ENCODE measurements around the gene CCDC33.

DNA sequence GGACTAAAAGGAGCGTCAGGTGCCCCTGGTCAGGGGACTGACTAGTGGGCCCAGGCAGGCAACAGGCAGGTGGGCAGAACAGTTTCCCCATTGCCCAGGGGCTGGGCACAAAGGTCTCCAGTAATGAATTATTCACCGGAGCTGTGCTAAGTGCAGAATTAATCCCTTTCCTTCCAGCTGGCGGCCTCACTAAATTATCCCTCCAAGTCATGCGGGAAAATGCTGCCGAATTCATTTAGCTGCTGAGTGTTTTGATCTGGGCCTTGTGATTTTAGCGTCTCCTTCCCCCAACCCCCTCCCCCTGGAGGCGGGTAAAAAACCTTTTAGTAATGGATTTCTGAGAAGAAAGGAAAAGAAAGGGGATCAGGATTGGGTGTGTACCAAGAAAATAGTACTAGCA, 47.2 kb downstream of the CCDC33 start:
- TF ChIP-seq, protein P1, sequence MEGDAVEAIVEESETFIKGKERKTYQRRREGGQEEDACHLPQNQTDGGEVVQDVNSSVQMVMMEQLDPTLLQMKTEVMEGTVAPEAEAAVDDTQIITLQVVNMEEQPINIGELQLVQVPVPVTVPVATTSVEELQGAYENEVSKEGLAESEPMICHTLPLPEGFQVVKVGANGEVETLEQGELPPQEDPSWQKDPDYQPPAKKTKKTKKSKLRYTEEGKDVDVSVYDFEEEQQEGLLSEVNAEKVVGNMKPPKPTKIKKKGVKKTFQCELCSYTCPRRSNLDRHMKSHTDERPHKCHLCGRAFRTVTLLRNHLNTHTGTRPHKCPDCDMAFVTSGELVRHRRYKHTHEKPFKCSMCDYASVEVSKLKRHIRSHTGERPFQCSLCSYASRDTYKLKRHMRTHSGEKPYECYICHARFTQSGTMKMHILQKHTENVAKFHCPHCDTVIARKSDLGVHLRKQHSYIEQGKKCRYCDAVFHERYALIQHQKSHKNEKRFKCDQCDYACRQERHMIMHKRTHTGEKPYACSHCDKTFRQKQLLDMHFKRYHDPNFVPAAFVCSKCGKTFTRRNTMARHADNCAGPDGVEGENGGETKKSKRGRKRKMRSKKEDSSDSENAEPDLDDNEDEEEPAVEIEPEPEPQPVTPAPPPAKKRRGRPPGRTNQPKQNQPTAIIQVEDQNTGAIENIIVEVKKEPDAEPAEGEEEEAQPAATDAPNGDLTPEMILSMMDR (conservative IDR thresholded peaks at IDR 0.05; ENCODE audit: low read depth in 2 of 2) = no peak
- TF ChIP-seq STAT1 (IDR thresholded peaks at IDR 0.05; ENCODE audit: unreplicated experiment) = no peak
- TF ChIP-seq POLR2AphosphoS5 (IDR thresholded peaks at IDR 0.05; ENCODE audit: low read depth) = no peak
- no peak for TF ChIP-seq ZNF462 (CRISPR knock-in tag; IDR thresholded peaks at IDR 0.05)
- no peak for TF ChIP-seq EZH2phosphoT487 (IDR thresholded peaks at IDR 0.05; ENCODE audit: unreplicated experiment)
- no peak for TF ChIP-seq EZH2 (IDR thresholded peaks at IDR 0.05; ENCODE audit: low read depth, unreplicated experiment)
- TF ChIP-seq, protein P2, sequence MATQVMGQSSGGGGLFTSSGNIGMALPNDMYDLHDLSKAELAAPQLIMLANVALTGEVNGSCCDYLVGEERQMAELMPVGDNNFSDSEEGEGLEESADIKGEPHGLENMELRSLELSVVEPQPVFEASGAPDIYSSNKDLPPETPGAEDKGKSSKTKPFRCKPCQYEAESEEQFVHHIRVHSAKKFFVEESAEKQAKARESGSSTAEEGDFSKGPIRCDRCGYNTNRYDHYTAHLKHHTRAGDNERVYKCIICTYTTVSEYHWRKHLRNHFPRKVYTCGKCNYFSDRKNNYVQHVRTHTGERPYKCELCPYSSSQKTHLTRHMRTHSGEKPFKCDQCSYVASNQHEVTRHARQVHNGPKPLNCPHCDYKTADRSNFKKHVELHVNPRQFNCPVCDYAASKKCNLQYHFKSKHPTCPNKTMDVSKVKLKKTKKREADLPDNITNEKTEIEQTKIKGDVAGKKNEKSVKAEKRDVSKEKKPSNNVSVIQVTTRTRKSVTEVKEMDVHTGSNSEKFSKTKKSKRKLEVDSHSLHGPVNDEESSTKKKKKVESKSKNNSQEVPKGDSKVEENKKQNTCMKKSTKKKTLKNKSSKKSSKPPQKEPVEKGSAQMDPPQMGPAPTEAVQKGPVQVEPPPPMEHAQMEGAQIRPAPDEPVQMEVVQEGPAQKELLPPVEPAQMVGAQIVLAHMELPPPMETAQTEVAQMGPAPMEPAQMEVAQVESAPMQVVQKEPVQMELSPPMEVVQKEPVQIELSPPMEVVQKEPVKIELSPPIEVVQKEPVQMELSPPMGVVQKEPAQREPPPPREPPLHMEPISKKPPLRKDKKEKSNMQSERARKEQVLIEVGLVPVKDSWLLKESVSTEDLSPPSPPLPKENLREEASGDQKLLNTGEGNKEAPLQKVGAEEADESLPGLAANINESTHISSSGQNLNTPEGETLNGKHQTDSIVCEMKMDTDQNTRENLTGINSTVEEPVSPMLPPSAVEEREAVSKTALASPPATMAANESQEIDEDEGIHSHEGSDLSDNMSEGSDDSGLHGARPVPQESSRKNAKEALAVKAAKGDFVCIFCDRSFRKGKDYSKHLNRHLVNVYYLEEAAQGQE (IDR thresholded peaks at IDR 0.05; ENCODE audit: unreplicated experiment) = no peak

Measured in GM23338 (cell line).